Activated T-helper 1 cell treated with Interleukin-2 at 50 U/mL for 16 hours (primary cell): ENCODE data around the gene GOLGA8G.
"Not testable (repeated sequence)": the region's sequence is repeated elsewhere in the genome, so short reads cannot be mapped to it uniquely, and the experiment has no call there.

Experiments
- DNase-seq: peaks from one replicate; pipeline ENCODE4 v3.0.0-alpha.2; 2020; ENCODE audit warnings: low read depth

GOLGA8G gene

GRCh38 chr15:28532954-28533353, at the start of gene GOLGA8G:
TSS of gene GOLGA8G (minus strand) at chr15:28532971. CDS start at chr15:28532909, 62 bp downstream.
- not testable (repeated sequence) for DNase-seq

- DNase-seq = not testable (repeated sequence)
Observed at GRCh38 chr15:28573351-28573750, 40.6 kb upstream of the GOLGA8G start.

- not testable (repeated sequence) for DNase-seq
Observed at GRCh38 chr15:28553268-28553667, 20.5 kb upstream of the GOLGA8G start, which contains the start of gene GOLGA6L25. TSS of gene GOLGA6L25 (plus strand) at chr15:28553568. CDS start at chr15:28553629, 61 bp downstream.

- not testable (repeated sequence) for DNase-seq
Observed at GRCh38 chr15:28515208-28515607, 17.6 kb downstream of the GOLGA8G start.

- not testable (repeated sequence) for DNase-seq
Observed at GRCh38 chr15:28514128-28514527, 18.6 kb downstream of the GOLGA8G start.

- DNase-seq = not testable (repeated sequence)
Observed at GRCh38 chr15:28508217-28508889, 24.4 kb downstream of the GOLGA8G start.

- not testable (repeated sequence) for DNase-seq
Observed at GRCh38 chr15:28481340-28481739, 51.4 kb downstream of the GOLGA8G start.
